Measurements from ENCODE around the gene KIF3B.

DNA sequence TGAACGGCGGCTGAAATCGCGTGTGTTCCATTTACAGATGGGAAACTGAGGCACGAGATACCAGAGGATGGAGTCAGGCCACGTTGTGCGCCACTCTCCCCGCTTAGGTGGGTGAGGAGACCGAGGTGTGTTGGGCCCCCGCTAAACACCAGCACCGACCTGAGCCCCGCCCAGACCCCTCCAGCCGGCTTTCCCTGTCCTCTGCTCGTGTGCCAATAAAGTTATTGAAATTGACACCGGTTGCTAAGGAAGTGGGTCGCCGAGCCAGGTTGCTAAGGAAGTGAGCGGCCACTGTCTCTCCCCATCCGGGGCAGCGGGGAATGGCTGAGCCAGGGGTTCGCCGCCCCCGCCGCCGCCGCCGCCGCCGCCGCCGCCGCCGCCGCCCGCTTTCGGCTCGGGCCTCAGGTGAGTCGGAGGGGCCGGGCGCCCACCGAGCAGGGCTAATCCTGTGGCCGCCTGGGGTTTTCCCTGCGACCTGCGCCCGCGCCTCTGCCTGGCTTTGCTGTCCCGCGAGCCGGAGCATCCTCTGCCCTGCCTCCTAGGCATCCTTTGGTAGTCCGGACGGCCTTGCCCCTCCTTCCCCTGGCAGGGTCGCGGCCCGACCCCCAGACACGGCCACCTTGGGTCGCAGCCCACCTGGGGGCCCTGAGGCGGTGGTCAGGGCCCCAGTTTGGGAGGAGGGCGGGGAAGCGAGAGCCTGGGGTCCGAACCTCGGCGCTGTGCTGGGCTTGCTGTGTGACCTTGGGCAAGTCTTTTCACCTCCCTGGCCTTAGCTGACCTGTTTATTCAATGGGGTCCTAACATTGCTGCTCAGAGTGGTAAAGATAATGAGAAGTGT is at the start of gene KIF3B:
- TF ChIP-seq, protein P1, sequence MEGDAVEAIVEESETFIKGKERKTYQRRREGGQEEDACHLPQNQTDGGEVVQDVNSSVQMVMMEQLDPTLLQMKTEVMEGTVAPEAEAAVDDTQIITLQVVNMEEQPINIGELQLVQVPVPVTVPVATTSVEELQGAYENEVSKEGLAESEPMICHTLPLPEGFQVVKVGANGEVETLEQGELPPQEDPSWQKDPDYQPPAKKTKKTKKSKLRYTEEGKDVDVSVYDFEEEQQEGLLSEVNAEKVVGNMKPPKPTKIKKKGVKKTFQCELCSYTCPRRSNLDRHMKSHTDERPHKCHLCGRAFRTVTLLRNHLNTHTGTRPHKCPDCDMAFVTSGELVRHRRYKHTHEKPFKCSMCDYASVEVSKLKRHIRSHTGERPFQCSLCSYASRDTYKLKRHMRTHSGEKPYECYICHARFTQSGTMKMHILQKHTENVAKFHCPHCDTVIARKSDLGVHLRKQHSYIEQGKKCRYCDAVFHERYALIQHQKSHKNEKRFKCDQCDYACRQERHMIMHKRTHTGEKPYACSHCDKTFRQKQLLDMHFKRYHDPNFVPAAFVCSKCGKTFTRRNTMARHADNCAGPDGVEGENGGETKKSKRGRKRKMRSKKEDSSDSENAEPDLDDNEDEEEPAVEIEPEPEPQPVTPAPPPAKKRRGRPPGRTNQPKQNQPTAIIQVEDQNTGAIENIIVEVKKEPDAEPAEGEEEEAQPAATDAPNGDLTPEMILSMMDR (conservative IDR thresholded peaks at IDR 0.05; ENCODE audit: low read length), result no peak
- TF ChIP-seq EZH2phosphoT487 (IDR thresholded peaks at IDR 0.05; ENCODE audit: borderline replicate concordance, low read depth, low read length), result no peak
